K562 (cell line): ENCODE data around the gene FBXO9. TPM values are rescaled to one million over a fixed set of nuclear protein-coding genes. Genes with fewer than 3 reads are reported as not detected.

ENCODE experiments used
- ATAC-seq: fragments of 200-7000 bp; cut with Tn5 transposase; 3 replicates; pipeline ENCODE4 v1.9.1; 2020; ENCODE audit warnings: moderate library complexity
- BruUV-seq: library from RNA; stranded (reverse); fragments of 400-500 nt; replicated peaks from 2 replicates; lab custom pipeline; 2021; lab: Mats Ljungman, UMichigan
- CTCF ChIA-PET: fragments of 300-600 bp; formaldehyde crosslinking; extraction: SDS; loops from one replicate; lab custom pipeline; 2021; ENCODE audit warnings: low intra/inter-chr PET ratio; lab: Yijun Ruan, JAX
- POLR2A ChIA-PET: fragments of 300-600, 350-650 bp; sonication (Branson Sonifier 250); formaldehyde crosslinking; extraction: SDS; loops from one replicate; lab custom pipeline; 2021; ENCODE audit warnings: antibody characterized with exemption, inconsistent platforms; lab: Yijun Ruan, JAX
- DNase-seq, 4 experiments: peaks; one replicate each; pipeline versions ENCODE4 v3.0.0 to v3.0.0-alpha.2; 2011 to 2018; ENCODE audit warnings: low spot score in 3 of 4, mixed read lengths in 3 of 4; ENCODE audit errors: extremely low read depth in 1 of 4
- FAIRE-seq: peaks from 2 replicates; lab custom pipeline; 2011; peaks lifted over from hg19 to GRCh38; lab: Jason Lieb, UNC
- H2AFZ ChIP-seq: 2 replicates; pipeline ENCODE4 v1.6.0; 2011; ENCODE audit warnings: low read depth, low read length, control low read depth, inconsistent platforms
- H3K27ac ChIP-seq: fragments of 200-600 bp; 3 replicates; pipeline ENCODE4 v1.8.0; 2011; ENCODE audit warnings: low read depth, mild to moderate bottlenecking, control low read depth, inconsistent platforms, low read length, moderate library complexity, mixed read lengths; ENCODE audit errors: extremely low read depth
- H3K27me3 ChIP-seq, 2 experiments: fragments of 300-600 bp in 1 of 2; 2 replicates in 1 of 2; 3 replicates in 1 of 2; pipeline versions ENCODE4 v1.6.0 to v1.8.0; 2011; ENCODE audit warnings: inconsistent platforms in 2 of 2, low read length in 2 of 2, mild to moderate bottlenecking in 1 of 2, mixed read lengths in 1 of 2, moderate library complexity in 1 of 2; ENCODE audit not compliant: control insufficient read depth in 2 of 2, insufficient read depth in 2 of 2
- H3K36me3 ChIP-seq: fragments of 300-600 bp; 3 replicates; pipeline ENCODE4 v1.8.0; 2011; ENCODE audit warnings: mild to moderate bottlenecking, low read length, inconsistent platforms; ENCODE audit not compliant: control insufficient read depth, insufficient read depth
- H3K4me1 ChIP-seq, 2 experiments: fragments of 200-600 bp in 1 of 2; replicated peaks in 1 of 2; 2 replicates in 1 of 2; 3 replicates in 1 of 2; pipeline versions ENCODE4 v1.5.1 to v1.8.0; 2011; ENCODE audit warnings: inconsistent platforms in 2 of 2, low read length in 2 of 2, mild to moderate bottlenecking in 1 of 2, mixed read lengths in 1 of 2, moderate library complexity in 1 of 2; ENCODE audit not compliant: control insufficient read depth in 2 of 2, insufficient read depth in 2 of 2
- H3K4me2 ChIP-seq: 2 replicates; pipeline ENCODE4 v1.6.1; 2011; ENCODE audit warnings: low read length, control low read depth, inconsistent platforms, mixed read lengths; ENCODE audit not compliant: insufficient read depth
- H3K4me3 ChIP-seq: fragments of 200-600 bp; sonication (generic), shearing (Covaris generic); 2 replicates; pipeline ENCODE4 v1.5.1; 2016; ENCODE audit warnings: control low read depth, inconsistent platforms
- H3K79me2 ChIP-seq: fragments of 200-600 bp; 3 replicates; pipeline ENCODE4 v1.8.0; 2011; ENCODE audit warnings: low read length, inconsistent platforms; ENCODE audit not compliant: control insufficient read depth, insufficient read depth
- H3K9ac ChIP-seq, 2 experiments: 2 replicates each; pipeline versions ENCODE4 v1.6.0 to v1.6.1; 2011; ENCODE audit warnings: low read depth in 2 of 2, low read length in 2 of 2, control low read depth in 1 of 2, inconsistent platforms in 1 of 2, mild to moderate bottlenecking in 1 of 2, mixed read lengths in 1 of 2; ENCODE audit not compliant: insufficient read depth in 1 of 2
- H3K9me1 ChIP-seq: one replicate; pipeline ENCODE4 v1.6.0; 2011; ENCODE audit warnings: inconsistent platforms, mild to moderate bottlenecking, low read length, moderate library complexity; ENCODE audit not compliant: control insufficient read depth, insufficient read depth
- H3K9me3 ChIP-seq: replicated peaks from 2 replicates; pipeline ENCODE4 v1.5.1; 2011; ENCODE audit warnings: low read depth, low read length, inconsistent platforms; ENCODE audit not compliant: control insufficient read depth, insufficient read depth
- H4K20me1 ChIP-seq: replicated peaks from 2 replicates; pipeline ENCODE4 v1.6.1; 2011; ENCODE audit warnings: low read length, inconsistent platforms, mixed read lengths; ENCODE audit not compliant: control insufficient read depth, insufficient read depth
- ARID1B ChIP-seq: fragments of 450-650 bp; IDR thresholded peaks from 2 replicates; pipeline ENCODE4 v1.6.1; 2016; ENCODE audit warnings: antibody characterized with exemption, mild to moderate bottlenecking, inconsistent platforms
- BHLHE40 ChIP-seq: IDR thresholded peaks from 2 replicates; pipeline ENCODE4 v1.6.1; 2011; ENCODE audit warnings: low read length, improper control_type of control experiment
- CEBPB ChIP-seq: fragments of 450-650 bp; IDR thresholded peaks from 2 replicates; pipeline ENCODE4 v1.6.1; 2016; ENCODE audit warnings: missing genetic modification characterization, missing compliant biosample characterization
- CEBPG ChIP-seq, 3 experiments: fragments of 200-800 bp in 1 of 3; sonication (Bioruptor generic) in 1 of 3; sonication (generic) in 1 of 3; formaldehyde crosslinking in 1 of 3; IDR thresholded peaks in 2 of 3; conservative IDR thresholded peaks in 1 of 3; 2 replicates each; pipeline versions ENCODE4 v1.6.1 to v1.8.0; 2016 to 2022; ENCODE audit warnings: missing compliant biosample characterization in 2 of 3, missing genetic modification characterization in 2 of 3, mild to moderate bottlenecking in 1 of 3, missing genetic modification reagents in 1 of 3
- DIDO1 ChIP-seq: fragments of 450-650 bp; IDR thresholded peaks from 2 replicates; pipeline ENCODE4 v1.6.1; 2016; ENCODE audit warnings: low read depth, missing biosample characterization, missing genetic modification characterization
- DPF2 ChIP-seq: fragments of 450-650 bp; IDR thresholded peaks from 2 replicates; pipeline ENCODE4 v1.6.1; 2016
- FOSL1 ChIP-seq: fragments of 200-800 bp; sonication (Bioruptor generic); conservative IDR thresholded peaks from 2 replicates; pipeline ENCODE4 v1.6.1; 2016; ENCODE audit warnings: missing genetic modification characterization, missing compliant biosample characterization
- JUND ChIP-seq, 2 experiments: IDR thresholded peaks; 2 replicates in 1 of 2; 3 replicates in 1 of 2; pipeline ENCODE4 v1.6.1; 2011; ENCODE audit warnings: borderline replicate concordance in 2 of 2, low read depth in 2 of 2, low read length in 2 of 2, improper control_type of control experiment in 1 of 2, missing biosample characterization in 1 of 2, missing genetic modification characterization in 1 of 2, missing genetic modification reagents in 1 of 2
- NCOA6 ChIP-seq: fragments of 450-650 bp; IDR thresholded peaks from 2 replicates; pipeline ENCODE4 v1.6.1; 2017; ENCODE audit warnings: mild to moderate bottlenecking
- NONO ChIP-seq, 2 experiments: fragments of 200-400 bp in 1 of 2; fragments of 450-650 bp in 1 of 2; formaldehyde crosslinking in 1 of 2; IDR thresholded peaks; 2 replicates each; pipeline ENCODE4 v1.6.1; 2017; ENCODE audit warnings: low read depth in 2 of 2, mild to moderate bottlenecking in 2 of 2, moderate library complexity in 2 of 2, low read length in 1 of 2
- PURB ChIP-seq: sonication (generic); formaldehyde crosslinking; IDR thresholded peaks from 2 replicates; pipeline ENCODE4 v1.9.0; 2021; ENCODE audit warnings: low read depth, mild to moderate bottlenecking, missing genetic modification reagents
- RBM22 ChIP-seq: fragments of 200-400 bp; formaldehyde crosslinking; IDR thresholded peaks from 2 replicates; pipeline ENCODE4 v1.6.1; 2018; ENCODE audit warnings: low read length, low read depth; ENCODE audit not compliant: poor library complexity, severe bottlenecking
- SMARCA4 ChIP-seq: fragments of 450-650 bp; IDR thresholded peaks from 2 replicates; pipeline ENCODE4 v1.6.1; 2016
- SMARCE1 ChIP-seq: fragments of 450-650 bp; IDR thresholded peaks from 2 replicates; pipeline ENCODE4 v1.7.1; 2016; ENCODE audit warnings: mild to moderate bottlenecking
- TAF1 ChIP-seq: IDR thresholded peaks from 2 replicates; pipeline ENCODE4 v1.6.1; 2011; ENCODE audit warnings: mild to moderate bottlenecking, low read length, moderate library complexity; ENCODE audit not compliant: insufficient read depth, control insufficient read depth, severe bottlenecking; ENCODE audit errors: extremely low read depth
- ZEB2 ChIP-seq: fragments of 450-650 bp; IDR thresholded peaks from 2 replicates; pipeline ENCODE4 v1.6.1; 2016
- ZNF717 ChIP-seq: fragments of 250-450 bp; sonication (Bioruptor Pico); IDR thresholded peaks from 2 replicates; pipeline ENCODE4 v1.5.0; 2021
- WGBS: fragments of 100-300 bp; shearing (Covaris generic); methylation state at CpG from one replicate; pipeline ENCODE4 v1.1.6; 2016; ENCODE audit warnings: low coverage, mixed read lengths; ENCODE audit not compliant: insufficient coverage; ENCODE audit errors: missing lambda C conversion rate; 5-methylcytosine and 5-hydroxymethylcytosine counted together
- in situ Hi-C: fragments of 300-500 bp; cut with MboI; formaldehyde crosslinking; loops from 4 replicates; pipeline ENCODE4 v1.15.0; 2018; ENCODE audit warnings: inconsistent platforms, mixed read lengths
- intact Hi-C: fragments of 100-400 bp; cut with micrococcal nuclease; formaldehyde crosslinking; loops from 2 replicates; pipeline ENCODE4 v1.14.2; 2022
- polyA plus RNA-seq, 8 experiments: library from polyadenylated mRNA; depleted of rRNA in 4 of 8; stranded (reverse) in 5 of 8; unstranded in 3 of 8; fragments of >200 nt; fragmentation: Nextera tagmentation in 2 of 8; fragmentation: Illumina TruSeq in 1 of 8; extraction: Ambion mirVana in 2 of 8; extraction: Trizol in 1 of 8; gene quantifications; 2 replicates each; pipeline versions ENCODE4 v1.2.1 to v1.2.3, GENCODE V29; 2011 to 2014; ENCODE audit warnings: inconsistent platforms in 1 of 8, missing spikeins in 1 of 8
- total RNA-seq, 7 experiments: library from RNA; depleted of rRNA in 6 of 7; stranded (reverse); fragments of >200 nt in 6 of 7; fragmentation: Illumina TruSeq in 2 of 7; extraction: Trizol in 2 of 7; gene quantifications; 2 replicates each; pipeline versions ENCODE4 v1.2.1 to v1.2.3, GENCODE V29; 2011 to 2021; ENCODE audit warnings: low replicate concordance in 1 of 7
- TF ChIP-seq, protein P1 (sequence below): fragments of 250-450 bp; sonication (Bioruptor Pico); IDR thresholded peaks from 2 replicates; pipeline ENCODE4 v1.5.0; 2021; ENCODE audit warnings: mild to moderate bottlenecking, borderline replicate concordance
- TF ChIP-seq, protein P2 (sequence below): fragments of 250-450 bp; sonication (Bioruptor Pico); IDR thresholded peaks from 2 replicates; pipeline ENCODE4 v1.4.0; 2020; ENCODE audit warnings: mild to moderate bottlenecking, moderate library complexity

Gene FBXO9
- total and polyA plus RNA-seq, 9 of the 15 experiments (the other 6 are each of a cell fraction or from before 2014, with no cell fraction given), result 10.1 to 85.3 (median 51.4) TPM

DNA sequence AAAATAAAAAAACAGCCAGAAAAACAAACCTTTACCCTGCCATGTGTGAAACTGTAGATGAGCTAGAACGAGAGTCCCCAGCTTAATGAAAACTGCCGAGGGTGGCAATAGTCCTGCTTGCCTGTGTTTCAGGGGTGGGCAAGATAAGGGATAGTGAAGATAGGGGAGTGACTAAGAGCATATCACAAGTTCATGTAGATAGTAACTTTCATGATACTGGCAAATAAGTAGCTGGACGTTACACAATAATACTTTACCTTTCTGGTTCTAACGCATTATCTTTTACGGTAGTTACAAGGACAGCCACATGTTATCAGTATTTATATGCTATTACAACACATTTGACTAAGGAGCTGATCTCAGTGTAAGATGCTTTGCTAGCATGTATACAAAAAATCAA lies 9.3 kb upstream of the FBXO9 start:
- Histone ChIP-seq H3K4me3 (no peak overlapping the region), H3K36me3 (no peaks in the 10 kb centered on the region), H3K79me2 (no peaks in the 10 kb centered on the region; the same call in 2 of the 3 replicates), H3K9me3 (no peaks in the 10 kb centered on the region), H3K4me2 (peak overlapping the region; percentile 50; the same call in 1 of the 2 replicates), H2AFZ (peak overlapping the region; percentile 40; the same call in 1 of the 2 replicates), H3K4me1 (peaks cover 0 to 21% of the 10 kb centered on the region in 2 experiments; a peak in 2 of 5 replicates), H3K9me1 (no peaks in the 10 kb centered on the region), H3K27ac (no peak overlapping the region), H3K9ac (no peak overlapping the region), H4K20me1 (no peaks in the 10 kb centered on the region), H3K27me3 (no peaks in the 10 kb centered on the region)
- ChIA-PET POLR2A (interaction anchor here (0.7 to 1.7 kb wide), 5 partner anchors 10 to 219 kb away, joined by 3 to 9 read pairs (median 4); partner anchors contain the start of gene FBXO9), CTCF (no interaction called here)
- intact Hi-C loops (no loop called here), in situ Hi-C loops (loop anchor here (5.0 to 10.0 kb wide), 2 partner anchors 64 to 331 kb away; no protein-coding TSS in a partner anchor)
- ATAC-seq (0 out of 3 replicates have a peak, but pooled peaks have one; percentile 15), DNase-seq (no peak), FAIRE-seq (peak; percentile 55)
- BruUV-seq, result no TSS peak
- no peak for TF ChIP-seq RBM22
- no peak for TF ChIP-seq NONO (IDR thresholded peaks at IDR 0.05; ENCODE audit: low read depth in 2 of 2, low read length in 1 of 2)
- no peak for TF ChIP-seq BHLHE40
- TF ChIP-seq DIDO1 (tag), result no peak
- TF ChIP-seq, protein P1, sequence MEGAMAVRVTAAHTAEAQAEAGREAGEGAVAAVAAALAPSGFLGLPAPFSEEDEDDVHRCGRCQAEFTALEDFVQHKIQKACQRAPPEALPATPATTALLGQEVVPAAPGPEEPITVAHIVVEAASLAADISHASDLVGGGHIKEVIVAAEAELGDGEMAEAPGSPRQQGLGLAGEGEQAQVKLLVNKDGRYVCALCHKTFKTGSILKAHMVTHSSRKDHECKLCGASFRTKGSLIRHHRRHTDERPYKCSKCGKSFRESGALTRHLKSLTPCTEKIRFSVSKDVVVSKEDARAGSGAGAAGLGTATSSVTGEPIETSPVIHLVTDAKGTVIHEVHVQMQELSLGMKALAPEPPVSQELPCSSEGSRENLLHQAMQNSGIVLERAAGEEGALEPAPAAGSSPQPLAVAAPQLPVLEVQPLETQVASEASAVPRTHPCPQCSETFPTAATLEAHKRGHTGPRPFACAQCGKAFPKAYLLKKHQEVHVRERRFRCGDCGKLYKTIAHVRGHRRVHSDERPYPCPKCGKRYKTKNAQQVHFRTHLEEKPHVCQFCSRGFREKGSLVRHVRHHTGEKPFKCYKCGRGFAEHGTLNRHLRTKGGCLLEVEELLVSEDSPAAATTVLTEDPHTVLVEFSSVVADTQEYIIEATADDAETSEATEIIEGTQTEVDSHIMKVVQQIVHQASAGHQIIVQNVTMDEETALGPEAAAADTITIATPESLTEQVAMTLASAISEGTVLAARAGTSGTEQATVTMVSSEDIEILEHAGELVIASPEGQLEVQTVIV (CRISPR knock-in tag), result no peak
- TF ChIP-seq ZNF717, result no peak
- TF ChIP-seq NCOA6, result no peak
- TF ChIP-seq DPF2, result peak; percentile 49
- TF ChIP-seq ARID1B, result peak; percentile 47
- TF ChIP-seq ZEB2, result 0 out of 2 replicates have a peak, but pooled peaks have one; percentile 20
- 0 out of 2 replicates have a peak, but pooled peaks have one; percentile 10 for TF ChIP-seq JUND (IDR thresholded peaks at IDR 0.05; ENCODE audit: borderline replicate concordance, low read depth, low read length)
- no peak for TF ChIP-seq JUND (tag; IDR thresholded peaks at IDR 0.05; ENCODE audit: borderline replicate concordance, low read depth, low read length)
- TF ChIP-seq PURB, result no peak
- TF ChIP-seq SMARCA4, result peak; percentile 59
- TF ChIP-seq, protein P2, sequence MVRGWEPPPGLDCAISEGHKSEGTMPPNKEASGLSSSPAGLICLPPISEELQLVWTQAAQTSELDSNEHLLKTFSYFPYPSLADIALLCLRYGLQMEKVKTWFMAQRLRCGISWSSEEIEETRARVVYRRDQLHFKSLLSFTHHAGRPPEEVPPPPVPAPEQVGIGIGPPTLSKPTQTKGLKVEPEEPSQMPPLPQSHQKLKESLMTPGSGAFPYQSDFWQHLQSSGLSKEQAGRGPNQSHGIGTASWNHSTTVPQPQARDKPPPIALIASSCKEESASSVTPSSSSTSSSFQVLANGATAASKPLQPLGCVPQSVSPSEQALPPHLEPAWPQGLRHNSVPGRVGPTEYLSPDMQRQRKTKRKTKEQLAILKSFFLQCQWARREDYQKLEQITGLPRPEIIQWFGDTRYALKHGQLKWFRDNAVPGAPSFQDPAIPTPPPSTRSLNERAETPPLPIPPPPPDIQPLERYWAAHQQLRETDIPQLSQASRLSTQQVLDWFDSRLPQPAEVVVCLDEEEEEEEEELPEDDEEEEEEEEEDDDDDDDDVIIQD (CRISPR knock-in tag), result no peak
- TF ChIP-seq FOSL1 (tag), result peak; percentile 65
- no peak for TF ChIP-seq CEBPG (CRISPR knock-in tag; IDR thresholded peaks at IDR 0.05)
- peak; percentile 29 to 43; a peak in 1 of 4 replicates for TF ChIP-seq CEBPG (tag; conservative IDR thresholded peaks at IDR 0.05 in 1 of 2, IDR thresholded peaks at IDR 0.05 in 1 of 2)
- peak; percentile 89 for TF ChIP-seq CEBPB
- no peak for TF ChIP-seq TAF1
- TF ChIP-seq SMARCE1, result peak; percentile 42
- 6% methylated on average over 5 of the region's 5 CpGs for WGBS
